A673 (cell line): ENCODE data around the gene BEAN1. TPM values are rescaled to one million over a fixed set of nuclear protein-coding genes. Genes with fewer than 3 reads are reported as not detected.

ENCODE experiments used
- BruUV-seq: library from RNA; stranded (reverse); fragments of 400-500 nt; replicated peaks from 2 replicates; lab custom pipeline; 2021; lab: Mats Ljungman, UMichigan
- CTCF ChIA-PET: fragments of 300-600 bp; sonication (Branson Sonifier 250); formaldehyde crosslinking; loops from one replicate; lab custom pipeline; 2022; ENCODE audit warnings: antibody characterized with exemption; lab: Charles Lee
- POLR2A ChIA-PET: fragments of 300-600 bp; sonication (Branson Sonifier 250); formaldehyde crosslinking; loops from one replicate; lab custom pipeline; 2022; ENCODE audit warnings: antibody characterized with exemption; ENCODE audit not compliant: low non-redundant PET; lab: Charles Lee
- DNase-seq: peaks from one replicate; pipeline ENCODE4 v3.0.0-alpha.2; 2015; ENCODE audit warnings: low spot score
- H3K27ac ChIP-seq: fragments of 200-600 bp; sonication (generic); 2 replicates; pipeline ENCODE4 v1.5.1; 2016; ENCODE audit warnings: mixed run types, low read depth, mild to moderate bottlenecking, mixed read lengths, antibody characterized with exemption, low read length; ENCODE audit not compliant: poor library complexity, severe bottlenecking
- H3K27me3 ChIP-seq: fragments of 200-600 bp; sonication (generic); replicated peaks from 2 replicates; pipeline ENCODE4 v1.6.1; 2017; ENCODE audit warnings: mixed run types, low read depth, mild to moderate bottlenecking, mixed read lengths, antibody characterized with exemption, low read length; ENCODE audit not compliant: insufficient read depth, poor library complexity
- H3K36me3 ChIP-seq: fragments of 200-600 bp; sonication (generic); 2 replicates; pipeline ENCODE4 v1.6.1; 2016; ENCODE audit warnings: mixed run types, mild to moderate bottlenecking, mixed read lengths, antibody characterized with exemption, low read length; ENCODE audit not compliant: insufficient read depth, poor library complexity, severe bottlenecking
- H3K4me1 ChIP-seq: fragments of 200-600 bp; sonication (generic); 2 replicates; pipeline ENCODE4 v1.6.1; 2017; ENCODE audit warnings: mixed run types, mild to moderate bottlenecking, mixed read lengths, antibody characterized with exemption, low read length; ENCODE audit not compliant: insufficient read depth, poor library complexity, severe bottlenecking
- H3K4me3 ChIP-seq: fragments of 200-600 bp; sonication (generic); 2 replicates; pipeline ENCODE4 v1.5.1; 2016; ENCODE audit warnings: low read depth, mixed run types, mild to moderate bottlenecking, mixed read lengths, low read length; ENCODE audit not compliant: poor library complexity, severe bottlenecking
- H3K9me3 ChIP-seq: fragments of 200-600 bp; sonication (generic); 2 replicates; pipeline ENCODE4 v1.6.1; 2016; ENCODE audit warnings: mixed run types, low read depth, mild to moderate bottlenecking, mixed read lengths, antibody characterized with exemption, low read length; ENCODE audit not compliant: poor library complexity, severe bottlenecking
- CTCF ChIP-seq: fragments of 300-800, 200-600 bp; sonication (generic); conservative IDR thresholded peaks from 2 replicates; pipeline ENCODE4 v1.5.1; 2017; ENCODE audit warnings: low read depth, mild to moderate bottlenecking, antibody characterized with exemption, low read length, moderate library complexity, mixed read lengths
- EZH2 ChIP-seq: fragments of 200-600 bp; sonication (generic); IDR thresholded peaks from 2 replicates; pipeline ENCODE4 v1.6.1; 2017; ENCODE audit warnings: borderline replicate concordance, low read depth, mild to moderate bottlenecking, mixed read lengths, antibody characterized with exemption, low read length; ENCODE audit not compliant: poor library complexity, severe bottlenecking
- intact Hi-C: fragments of 100-400 bp; cut with micrococcal nuclease; formaldehyde crosslinking; loops from one replicate; pipeline ENCODE4 v1.10.0; 2022; ENCODE audit not compliant: unreplicated experiment
- total RNA-seq: library from RNA; stranded (reverse); gene quantifications from 2 replicates; pipeline ENCODE4 v1.2.3, GENCODE V29; 2021

Gene BEAN1
- total RNA-seq, 1 experiment from 2014 or later: not detected

- no peaks in the 10 kb centered on the region for H3K27me3 ChIP-seq
- no peaks in the 10 kb centered on the region for H3K4me1 ChIP-seq
- no TSS peak for BruUV-seq
- no peak overlapping the region for H3K4me3 ChIP-seq
- intact Hi-C loops: no loop called here
- H3K27ac ChIP-seq: no peak overlapping the region
- no peaks in the 10 kb centered on the region for H3K36me3 ChIP-seq
- no peak for DNase-seq
- POLR2A ChIA-PET: interaction anchor here (0.6 kb wide), 1 partner anchor 14 kb away, joined by 3 read pairs; no protein-coding TSS in a partner anchor
- H3K9me3 ChIP-seq: no peaks in the 10 kb centered on the region
- TF ChIP-seq EZH2 (no peak), CTCF (no peak)
- CTCF ChIA-PET: no interaction called here
Observed at GRCh38 chr16:66418165-66418962, 8.7 kb upstream of the BEAN1 start.

GRCh38 chr16:66419527-66419926 lies 7.6 kb upstream of the BEAN1 start:
- Histone ChIP-seq H3K36me3 (no peaks in the 10 kb centered on the region), H3K27ac (no peak overlapping the region), H3K4me1 (no peaks in the 10 kb centered on the region), H3K9me3 (no peaks in the 10 kb centered on the region), H3K4me3 (no peak overlapping the region), H3K27me3 (peaks cover 8% of the 10 kb centered on the region)
- POLR2A ChIA-PET: no interaction called here
- no peak for TF ChIP-seq CTCF
- TF ChIP-seq EZH2: no peak
- no TSS peak for BruUV-seq
- CTCF ChIA-PET: no interaction called here
- no peak for DNase-seq
- intact Hi-C loops: no loop called here

GRCh38 chr16:66420396-66420795 lies 6.7 kb upstream of the BEAN1 start:
- BruUV-seq: no TSS peak
- no peaks in the 10 kb centered on the region for H3K9me3 ChIP-seq
- no peak overlapping the region for H3K27ac ChIP-seq
- no peaks in the 10 kb centered on the region for H3K36me3 ChIP-seq
- no peak overlapping the region for H3K4me3 ChIP-seq
- intact Hi-C loops: no loop called here
- TF ChIP-seq EZH2: no peak
- TF ChIP-seq CTCF: no peak
- no peaks in the 10 kb centered on the region for H3K4me1 ChIP-seq
- H3K27me3 ChIP-seq: peaks cover 17% of the 10 kb centered on the region
- ChIA-PET CTCF (no interaction called here), POLR2A (no interaction called here)
- DNase-seq: no peak
